Bronchial epithelial cell (primary cell): ENCODE results near the gene NFATC4. TPM values are rescaled to one million over a fixed set of nuclear protein-coding genes. Genes with fewer than 3 reads are reported as not detected.

ENCODE experiments used
- DNase-seq: peaks from one replicate; pipeline ENCODE4 v3.0.0-alpha.2; 2010; ENCODE audit warnings: low read depth
- FAIRE-seq: peaks from 2 replicates; lab custom pipeline; 2011; peaks lifted over from hg19 to GRCh38; lab: Jason Lieb, UNC
- H3K27me3 ChIP-seq: 2 replicates; pipeline ENCODE4 v1.5.1; 2011; ENCODE audit warnings: low read length; ENCODE audit not compliant: control insufficient read depth, insufficient read depth
- H3K36me3 ChIP-seq: 2 replicates; pipeline ENCODE4 v1.5.1; 2011; ENCODE audit warnings: low read length; ENCODE audit not compliant: control insufficient read depth, insufficient read depth
- H3K4me3 ChIP-seq: 2 replicates; pipeline ENCODE4 v1.5.1; 2011; ENCODE audit warnings: mild to moderate bottlenecking, low read depth, low read length, control low read depth
- CTCF ChIP-seq: IDR thresholded peaks from 2 replicates; pipeline ENCODE4 v1.5.1; 2011; ENCODE audit warnings: mild to moderate bottlenecking, moderate library complexity, low read length, control low read depth, inconsistent platforms; ENCODE audit not compliant: insufficient read depth, severe bottlenecking
- total RNA-seq: library from RNA; depleted of rRNA; stranded (reverse); fragments of >200 nt; gene quantifications from 2 replicates; pipeline ENCODE4 v1.2.1, GENCODE V29; 2014

The NFATC4 gene
- total RNA-seq, 1 donor from 2014 or later, result 4.7 TPM

GRCh38 chr14:24409192-24409591, 41.2 kb downstream of the NFATC4 start:
- TF ChIP-seq CTCF, result no peak
- DNase-seq, result no peak
- no peak for FAIRE-seq
- no peaks in the 10 kb centered on the region for H3K27me3 ChIP-seq
- H3K36me3 ChIP-seq, result peaks cover 5% of the 10 kb centered on the region
- H3K4me3 ChIP-seq, result no peak overlapping the region

GRCh38 chr14:24409956-24410355, 42.0 kb downstream of the NFATC4 start:
- FAIRE-seq (no peak), DNase-seq (no peak)
- peaks cover 9% of the 10 kb centered on the region for H3K36me3 ChIP-seq

GRCh38 chr14:24411443-24412389, 43.7 kb downstream of the NFATC4 start:
- H3K27me3 ChIP-seq, result no peaks in the 10 kb centered on the region
- FAIRE-seq, result no peak
- DNase-seq, result peak; percentile 51
- peak; percentile 72 for TF ChIP-seq CTCF
- peaks cover 11% of the 10 kb centered on the region for H3K36me3 ChIP-seq
- H3K4me3 ChIP-seq, result no peak overlapping the region

More at GRCh38 chr14:24409956-24410355, 42.0 kb downstream of the NFATC4 start:
- no peak overlapping the region for H3K4me3 ChIP-seq
- TF ChIP-seq CTCF, result no peak
- no peaks in the 10 kb centered on the region for H3K27me3 ChIP-seq

- no peak for FAIRE-seq
- H3K27me3 ChIP-seq, result no peaks in the 10 kb centered on the region
- no peak for TF ChIP-seq CTCF
- H3K4me3 ChIP-seq, result no peak overlapping the region
- no peak for DNase-seq
- H3K36me3 ChIP-seq, result peaks cover 10% of the 10 kb centered on the region
These were observed 46.1 kb downstream of the NFATC4 start for GRCh38 chr14:24414077-24414476.

GRCh38 chr14:24414732-24415420, 46.9 kb downstream of the NFATC4 start:
- H3K4me3 ChIP-seq, result no peak overlapping the region
- no peaks in the 10 kb centered on the region for H3K27me3 ChIP-seq
- TF ChIP-seq CTCF, result no peak
- FAIRE-seq, result no peak
- DNase-seq, result no peak
- H3K36me3 ChIP-seq, result peaks cover 10% of the 10 kb centered on the region
